ENCODE measurements around the gene ZNF469. TPM values are rescaled to one million over a fixed set of nuclear protein-coding genes. Genes with fewer than 3 reads are reported as not detected.

ZNF469 gene
- total and polyA plus RNA-seq, 9 of the 15 experiments (the other 6 are each of a cell fraction or from before 2014, with no cell fraction given): 0.01 to 0.04 TPM; not detected in 7

DNA sequence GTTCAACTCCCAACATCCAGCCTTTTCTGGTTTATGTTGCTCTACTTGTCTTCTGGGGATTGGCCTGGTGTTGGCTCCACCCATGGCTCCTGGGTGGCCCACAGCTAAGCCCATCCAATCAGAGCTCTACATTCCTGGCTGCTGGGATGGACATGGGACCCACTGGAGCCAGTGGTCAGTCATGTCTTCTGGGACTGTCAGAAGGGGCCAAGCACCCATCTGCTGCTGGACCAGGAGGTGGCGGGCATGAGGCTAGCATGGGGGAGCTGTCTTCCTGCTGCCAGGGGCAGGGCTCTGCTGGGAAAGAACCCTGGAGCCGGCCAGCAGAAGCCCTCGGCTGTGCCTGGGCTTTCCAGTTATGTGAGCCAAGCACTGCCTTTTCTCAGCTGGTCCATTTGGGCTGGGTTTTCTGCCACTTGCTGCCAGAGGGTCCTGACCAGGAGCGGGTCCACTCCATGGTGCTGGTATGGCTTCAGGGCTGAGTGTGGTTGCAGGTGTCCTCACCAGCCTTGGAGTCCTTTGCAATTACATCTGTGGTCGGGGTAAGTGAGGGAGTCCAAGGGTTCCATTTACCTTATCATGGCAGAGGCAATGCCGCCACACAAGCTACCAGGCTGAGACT, 17.4 kb upstream of the ZNF469 start:
- ATAC-seq (no peak), FAIRE-seq (no peak), DNase-seq (ENCODE audit: extremely low read depth in 1 of 4, low spot score in 3 of 4) (peak in 1 of 4 experiments; percentile 37)
- no peak overlapping the region for H3K27ac ChIP-seq (ENCODE audit: extremely low read depth, low read depth, low read length)
- CTCF ChIA-PET (ENCODE audit: low intra/inter-chr PET ratio): interaction anchor here (0.7 kb wide), 1 partner anchor 168 kb away, joined by 4 read pairs; no protein-coding TSS in a partner anchor
- no peaks in the 10 kb centered on the region for H3K4me1 ChIP-seq (replicated peaks in 1 of 2; ENCODE audit: control insufficient read depth in 2 of 2, insufficient read depth in 2 of 2, low read length in 2 of 2)
- no peaks in the 10 kb centered on the region for H3K9me1 ChIP-seq (ENCODE audit: control insufficient read depth, insufficient read depth, low read length)
- intact Hi-C loops (cut with micrococcal nuclease): no loop called here
- TF ChIP-seq BRF1 (IDR thresholded peaks at IDR 0.05; ENCODE audit: borderline replicate concordance, extremely low read depth, insufficient read length) (no peak), MTA1 (IDR thresholded peaks at IDR 0.05; ENCODE audit: borderline replicate concordance) (no peak), NR4A1 (CRISPR knock-in tag; IDR thresholded peaks at IDR 0.05) (no peak), NR4A1 (tag; IDR thresholded peaks at IDR 0.05) (no peak), NR3C1 (CRISPR knock-in tag; IDR thresholded peaks at IDR 0.05) (no peak), TEAD4 (IDR thresholded peaks at IDR 0.05; ENCODE audit: low read length) (no peak), TEAD4 (CRISPR knock-in tag; IDR thresholded peaks at IDR 0.05; ENCODE audit: borderline replicate concordance) (no peak), ETV5 (CRISPR knock-in tag; IDR thresholded peaks at IDR 0.05; ENCODE audit: low read depth) (no peak), ZNF239 (CRISPR knock-in tag; IDR thresholded peaks at IDR 0.05) (no peak), NBN (IDR thresholded peaks at IDR 0.05; ENCODE audit: low read depth) (no peak), MYBL2 (IDR thresholded peaks at IDR 0.05; ENCODE audit: low read depth) (no peak), MYBL2 (CRISPR knock-in tag; IDR thresholded peaks at IDR 0.05; ENCODE audit: borderline replicate concordance) (no peak), GATAD2A (IDR thresholded peaks at IDR 0.05) (no peak), SRSF7 (optimal IDR thresholded peaks at IDR 0.05; ENCODE audit: low read depth, low read length) (no peak)
- TF ChIP-seq, protein P1, sequence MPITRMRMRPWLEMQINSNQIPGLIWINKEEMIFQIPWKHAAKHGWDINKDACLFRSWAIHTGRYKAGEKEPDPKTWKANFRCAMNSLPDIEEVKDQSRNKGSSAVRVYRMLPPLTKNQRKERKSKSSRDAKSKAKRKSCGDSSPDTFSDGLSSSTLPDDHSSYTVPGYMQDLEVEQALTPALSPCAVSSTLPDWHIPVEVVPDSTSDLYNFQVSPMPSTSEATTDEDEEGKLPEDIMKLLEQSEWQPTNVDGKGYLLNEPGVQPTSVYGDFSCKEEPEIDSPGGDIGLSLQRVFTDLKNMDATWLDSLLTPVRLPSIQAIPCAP (CRISPR knock-in tag; IDR thresholded peaks at IDR 0.05; ENCODE audit: borderline replicate concordance): no peak
- TF ChIP-seq, protein P2, sequence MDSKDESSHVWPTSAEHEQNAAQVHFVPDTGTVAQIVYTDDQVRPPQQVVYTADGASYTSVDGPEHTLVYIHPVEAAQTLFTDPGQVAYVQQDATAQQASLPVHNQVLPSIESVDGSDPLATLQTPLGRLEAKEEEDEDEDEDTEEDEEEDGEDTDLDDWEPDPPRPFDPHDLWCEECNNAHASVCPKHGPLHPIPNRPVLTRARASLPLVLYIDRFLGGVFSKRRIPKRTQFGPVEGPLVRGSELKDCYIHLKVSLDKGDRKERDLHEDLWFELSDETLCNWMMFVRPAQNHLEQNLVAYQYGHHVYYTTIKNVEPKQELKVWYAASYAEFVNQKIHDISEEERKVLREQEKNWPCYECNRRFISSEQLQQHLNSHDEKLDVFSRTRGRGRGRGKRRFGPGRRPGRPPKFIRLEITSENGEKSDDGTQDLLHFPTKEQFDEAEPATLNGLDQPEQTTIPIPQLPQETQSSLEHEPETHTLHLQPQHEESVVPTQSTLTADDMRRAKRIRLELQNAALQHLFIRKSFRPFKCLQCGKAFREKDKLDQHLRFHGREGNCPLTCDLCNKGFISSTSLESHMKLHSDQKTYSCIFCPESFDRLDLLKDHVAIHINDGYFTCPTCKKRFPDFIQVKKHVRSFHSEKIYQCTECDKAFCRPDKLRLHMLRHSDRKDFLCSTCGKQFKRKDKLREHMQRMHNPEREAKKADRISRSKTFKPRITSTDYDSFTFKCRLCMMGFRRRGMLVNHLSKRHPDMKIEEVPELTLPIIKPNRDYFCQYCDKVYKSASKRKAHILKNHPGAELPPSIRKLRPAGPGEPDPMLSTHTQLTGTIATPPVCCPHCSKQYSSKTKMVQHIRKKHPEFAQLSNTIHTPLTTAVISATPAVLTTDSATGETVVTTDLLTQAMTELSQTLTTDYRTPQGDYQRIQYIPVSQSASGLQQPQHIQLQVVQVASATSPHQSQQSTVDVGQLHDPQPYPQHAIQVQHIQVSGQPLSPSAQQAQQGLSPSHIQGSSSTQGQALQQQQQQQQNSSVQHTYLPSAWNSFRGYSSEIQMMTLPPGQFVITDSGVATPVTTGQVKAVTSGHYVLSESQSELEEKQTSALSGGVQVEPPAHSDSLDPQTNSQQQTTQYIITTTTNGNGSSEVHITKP (IDR thresholded peaks at IDR 0.05; ENCODE audit: partially characterized antibody): no peak
- no peak overlapping the region for H3K4me2 ChIP-seq (ENCODE audit: insufficient read depth, low read length)
- POLR2A ChIA-PET: interaction anchor here (0.6 kb wide), 1 partner anchor 66 kb away, joined by 3 read pairs; no protein-coding TSS in a partner anchor
- H2AFZ ChIP-seq (ENCODE audit: low read depth, low read length): no peak overlapping the region
- no peak overlapping the region for H3K9ac ChIP-seq (ENCODE audit: insufficient read depth in 1 of 2, low read depth in 2 of 2, low read length in 2 of 2)
- no peaks in the 10 kb centered on the region for H3K79me2 ChIP-seq (ENCODE audit: control insufficient read depth, insufficient read depth, low read length)
- no TSS peak for BruUV-seq (replicated peaks)
- no peak overlapping the region for H3K4me3 ChIP-seq
- in situ Hi-C loops (cut with MboI): no loop called here
- peaks cover 11 to 46% of the 10 kb centered on the region in 2 experiments; a peak in 4 of 5 replicates for H3K27me3 ChIP-seq (ENCODE audit: control insufficient read depth in 2 of 2, insufficient read depth in 2 of 2, low read length in 2 of 2)
- no peaks in the 10 kb centered on the region for H4K20me1 ChIP-seq (replicated peaks; ENCODE audit: control insufficient read depth, insufficient read depth, low read length)
- 0% methylated on average over 6 of the region's 6 CpGs for WGBS (ENCODE audit: insufficient coverage, low coverage, missing lambda C conversion rate)
- no peaks in the 10 kb centered on the region for H3K36me3 ChIP-seq (ENCODE audit: control insufficient read depth, insufficient read depth, low read length)
- no peaks in the 10 kb centered on the region; the same call in 1 of the 2 replicates for H3K9me3 ChIP-seq (replicated peaks; ENCODE audit: control insufficient read depth, insufficient read depth, low read depth, low read length)

Data from K562 (cell line).